Left ventricle myocardium inferior (tissue), 1 donor: ENCODE results near the gene RTF1. TPM values are rescaled to one million over a fixed set of nuclear protein-coding genes. Genes with fewer than 3 reads are reported as not detected.

Experiments used
- DNase-seq: peaks from one replicate; pipeline ENCODE4 v3.0.0-alpha.2; 2020
- H3K27ac ChIP-seq: fragments of 200-600 bp; replicated peaks from 2 replicates; pipeline ENCODE4 v1.8.0; 2021
- H3K27me3 ChIP-seq: fragments of 200-600 bp; 2 replicates; pipeline ENCODE4 v1.8.0; 2021; ENCODE audit warnings: low read depth
- H3K36me3 ChIP-seq: fragments of 200-600 bp; 2 replicates; pipeline ENCODE4 v1.8.0; 2021
- H3K4me1 ChIP-seq: fragments of 200-600 bp; 2 replicates; pipeline ENCODE4 v1.8.0; 2021
- H3K4me3 ChIP-seq: fragments of 200-600 bp; 2 replicates; pipeline ENCODE4 v1.8.0; 2021; ENCODE audit warnings: mild to moderate bottlenecking, moderate library complexity
- H3K9me3 ChIP-seq: fragments of 200-600 bp; replicated peaks from 2 replicates; pipeline ENCODE4 v1.8.0; 2021
- intact Hi-C: fragments of 100-400 bp; cut with micrococcal nuclease; formaldehyde crosslinking; loops from one replicate; pipeline ENCODE4 v1.11.0; 2022
- total RNA-seq: library from RNA; stranded (reverse); fragmentation: NEBNext Ultra II Directional; extraction: Animal tissue kit (Norgen Biotek cat#: 25700); gene quantifications from one replicate; pipeline ENCODE4 v1.2.1, GENCODE V29; 2021
- TF ChIP-seq, protein P1 (sequence below): fragments of 200-600 bp; IDR thresholded peaks from 2 replicates; pipeline ENCODE4 v1.8.0; 2021; ENCODE audit warnings: antibody characterized with exemption, mild to moderate bottlenecking, borderline replicate concordance
- donor health status: DM: no; HTN: yes; CAD: no; lungs with severe emphysema.

RTF1 gene
- total RNA-seq, 1 donor from 2014 or later, result 23.4 TPM

DNA sequence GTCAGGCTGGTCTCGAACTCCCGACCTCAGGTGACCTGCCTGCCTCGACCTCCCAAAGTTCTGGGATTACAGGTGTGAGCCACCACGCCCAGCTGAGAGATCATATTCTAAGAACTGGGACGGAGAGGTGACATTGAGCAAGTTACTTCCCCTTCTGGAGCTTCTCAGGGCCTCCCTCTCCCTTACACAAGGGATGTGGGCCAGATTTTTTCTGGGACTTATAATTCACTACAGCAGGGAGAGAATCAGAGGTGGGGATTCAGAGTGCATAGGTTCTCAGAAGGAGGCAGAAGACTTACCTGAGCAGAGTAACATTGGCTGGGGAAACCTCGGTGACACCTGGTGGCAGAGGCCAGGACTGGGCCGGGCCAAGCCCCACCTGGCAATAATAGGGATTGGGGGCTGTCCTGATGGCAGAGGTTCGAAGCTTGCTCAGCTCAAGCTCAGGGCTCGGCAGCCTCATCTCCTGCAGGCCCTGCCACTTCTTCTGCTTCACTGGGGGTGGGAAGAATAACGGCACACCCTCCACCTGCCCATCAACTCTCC is 90.0 kb downstream of the RTF1 start:
- H3K9me3 ChIP-seq, result no peaks in the 10 kb centered on the region
- peaks cover 48% of the 10 kb centered on the region for H3K27me3 ChIP-seq
- intact Hi-C loops, result no loop called here
- H3K4me1 ChIP-seq, result peaks cover 22% of the 10 kb centered on the region
- H3K36me3 ChIP-seq, result no peaks in the 10 kb centered on the region
- H3K27ac ChIP-seq, result no peak overlapping the region
- no peak for DNase-seq
- no peak overlapping the region for H3K4me3 ChIP-seq
- TF ChIP-seq, protein P1, sequence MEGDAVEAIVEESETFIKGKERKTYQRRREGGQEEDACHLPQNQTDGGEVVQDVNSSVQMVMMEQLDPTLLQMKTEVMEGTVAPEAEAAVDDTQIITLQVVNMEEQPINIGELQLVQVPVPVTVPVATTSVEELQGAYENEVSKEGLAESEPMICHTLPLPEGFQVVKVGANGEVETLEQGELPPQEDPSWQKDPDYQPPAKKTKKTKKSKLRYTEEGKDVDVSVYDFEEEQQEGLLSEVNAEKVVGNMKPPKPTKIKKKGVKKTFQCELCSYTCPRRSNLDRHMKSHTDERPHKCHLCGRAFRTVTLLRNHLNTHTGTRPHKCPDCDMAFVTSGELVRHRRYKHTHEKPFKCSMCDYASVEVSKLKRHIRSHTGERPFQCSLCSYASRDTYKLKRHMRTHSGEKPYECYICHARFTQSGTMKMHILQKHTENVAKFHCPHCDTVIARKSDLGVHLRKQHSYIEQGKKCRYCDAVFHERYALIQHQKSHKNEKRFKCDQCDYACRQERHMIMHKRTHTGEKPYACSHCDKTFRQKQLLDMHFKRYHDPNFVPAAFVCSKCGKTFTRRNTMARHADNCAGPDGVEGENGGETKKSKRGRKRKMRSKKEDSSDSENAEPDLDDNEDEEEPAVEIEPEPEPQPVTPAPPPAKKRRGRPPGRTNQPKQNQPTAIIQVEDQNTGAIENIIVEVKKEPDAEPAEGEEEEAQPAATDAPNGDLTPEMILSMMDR, result no peak

DNA sequence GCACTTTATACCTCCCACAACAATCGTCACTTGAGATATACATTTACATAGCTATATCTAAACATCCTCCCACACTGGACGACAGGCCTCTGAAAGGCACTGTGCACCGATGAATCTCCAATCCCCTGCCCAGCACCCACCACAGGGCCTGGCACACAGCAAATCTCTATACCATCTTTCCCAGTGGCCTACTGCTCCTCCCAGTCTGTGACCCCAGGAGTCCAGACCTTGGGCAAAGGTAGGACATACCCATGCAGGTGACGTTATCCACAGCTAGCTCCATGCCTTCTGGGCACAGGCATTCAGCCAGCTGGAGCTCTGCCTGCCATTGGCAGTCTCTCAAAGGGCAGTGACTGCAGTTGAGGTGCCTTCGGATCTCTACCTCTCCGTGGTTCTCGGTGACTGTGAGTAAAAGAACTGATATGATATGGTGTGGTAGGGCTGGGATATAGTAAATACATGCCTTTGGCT is 91.0 kb downstream of the RTF1 start:
- Histone ChIP-seq H3K4me1 (peaks cover 22% of the 10 kb centered on the region), H3K36me3 (no peaks in the 10 kb centered on the region), H3K9me3 (no peaks in the 10 kb centered on the region), H3K4me3 (no peak overlapping the region), H3K27ac (no peak overlapping the region), H3K27me3 (peaks cover 48% of the 10 kb centered on the region)
- intact Hi-C loops, result no loop called here
- peak; percentile 54 for DNase-seq
- TF ChIP-seq, protein P1, result no peak

DNA sequence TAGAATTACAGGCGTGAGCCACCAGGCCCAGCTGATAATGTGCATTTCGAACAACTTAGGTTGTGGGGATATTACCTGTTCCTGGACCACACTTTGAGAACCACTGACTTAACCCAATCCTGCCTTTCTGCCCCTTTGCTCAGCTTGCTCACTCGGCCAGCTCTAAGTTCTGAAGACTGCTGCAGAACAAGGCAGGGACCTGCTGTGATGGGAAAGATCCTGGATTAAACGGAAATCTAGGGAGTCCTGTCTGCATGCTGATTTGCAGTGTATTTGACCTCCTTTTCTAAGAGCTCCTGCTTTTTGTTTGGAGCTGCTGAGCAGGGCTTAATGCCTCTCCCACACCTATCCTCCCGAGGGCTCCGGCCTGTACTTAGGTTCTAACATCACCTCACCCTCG is 93.8 kb downstream of the RTF1 start:
- H3K4me3 ChIP-seq, result no peak overlapping the region
- intact Hi-C loops, result no loop called here
- peaks cover 30% of the 10 kb centered on the region for H3K4me1 ChIP-seq
- no peaks in the 10 kb centered on the region for H3K9me3 ChIP-seq
- no peak for DNase-seq
- TF ChIP-seq, protein P1, result no peak
- peaks cover 43% of the 10 kb centered on the region for H3K27me3 ChIP-seq
- no peaks in the 10 kb centered on the region for H3K36me3 ChIP-seq
- H3K27ac ChIP-seq, result no peak overlapping the region

DNA sequence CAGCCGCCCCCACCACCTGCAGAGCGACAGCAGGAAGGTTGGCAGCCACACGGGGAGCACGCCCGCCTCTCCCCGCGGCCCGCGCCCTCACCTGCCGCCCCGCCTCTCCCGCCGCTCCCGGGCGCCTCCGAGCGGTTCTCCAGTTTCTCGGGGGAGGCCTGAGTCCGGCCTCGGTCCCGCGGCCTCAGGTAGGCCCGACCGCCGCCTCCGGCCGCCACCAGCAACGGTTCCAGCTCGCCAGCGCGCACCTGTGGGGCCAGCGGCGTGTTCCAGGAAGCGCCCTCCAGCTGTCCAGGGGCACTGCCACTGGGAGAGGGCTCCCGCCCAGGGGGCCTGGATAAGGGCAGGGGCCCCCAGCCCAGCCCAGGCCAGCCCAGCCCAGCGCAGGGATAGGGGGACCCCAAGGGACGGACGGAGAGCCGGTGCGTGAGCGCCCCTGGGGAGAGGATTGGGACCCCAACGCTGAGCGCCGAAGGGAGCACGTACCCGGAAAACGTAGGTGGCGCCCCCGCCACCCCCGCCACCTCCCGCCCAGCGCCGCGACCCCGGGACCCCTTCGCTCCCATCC is 94.5 kb downstream of the RTF1 start:
- TF ChIP-seq, protein P1, result no peak
- Histone ChIP-seq H3K27me3 (peaks cover 43% of the 10 kb centered on the region), H3K9me3 (no peaks in the 10 kb centered on the region), H3K27ac (no peak overlapping the region), H3K4me1 (peaks cover 30% of the 10 kb centered on the region), H3K36me3 (no peaks in the 10 kb centered on the region), H3K4me3 (peak overlapping the region; percentile 67)
- intact Hi-C loops, result no loop called here
- DNase-seq, result no peak

DNA sequence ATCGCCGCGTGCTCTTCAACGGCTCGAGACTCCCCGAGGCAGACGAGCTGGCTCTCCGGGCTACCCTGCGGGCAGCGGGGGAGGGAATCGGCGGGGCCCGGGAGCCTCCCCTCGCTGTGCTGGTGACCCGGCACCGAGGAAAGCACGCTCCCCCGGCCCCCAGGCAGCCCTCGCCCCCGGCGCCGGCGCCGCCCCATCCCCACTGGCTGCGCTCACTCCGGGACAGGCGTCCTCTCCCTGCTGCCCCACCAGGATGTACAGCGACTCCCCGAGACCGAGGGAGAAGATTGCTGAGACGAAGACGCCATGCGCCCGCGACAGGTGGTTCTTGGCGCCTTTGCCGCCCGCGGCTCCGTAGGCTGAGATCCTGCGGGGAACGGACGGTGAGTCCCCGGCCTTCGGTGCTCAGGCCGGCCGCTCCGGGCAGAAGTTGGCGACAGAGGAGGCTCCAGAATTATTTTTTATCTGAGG is 95.0 kb downstream of the RTF1 start:
- H3K36me3 ChIP-seq, result peaks cover under 1% of the 10 kb centered on the region
- peaks cover 30% of the 10 kb centered on the region for H3K4me1 ChIP-seq
- H3K9me3 ChIP-seq, result no peaks in the 10 kb centered on the region
- H3K27ac ChIP-seq, result no peak overlapping the region
- H3K4me3 ChIP-seq, result peak overlapping the region; percentile 67
- intact Hi-C loops, result no loop called here
- no peak for DNase-seq
- TF ChIP-seq, protein P1, result no peak
- H3K27me3 ChIP-seq, result peaks cover 43% of the 10 kb centered on the region
